IPS DF 19.7 (cell line): ENCODE measurements around the gene TELO2.
"Not testable (repeated sequence)": the region's sequence is repeated elsewhere in the genome, so short reads cannot be mapped to it uniquely, and the experiment has no call there.

ENCODE experiments used
- DNase-seq: peaks from one replicate; pipeline ENCODE4 v3.0.0-alpha.2; 2013; ENCODE audit warnings: low read depth, low spot score

Gene TELO2

DNA sequence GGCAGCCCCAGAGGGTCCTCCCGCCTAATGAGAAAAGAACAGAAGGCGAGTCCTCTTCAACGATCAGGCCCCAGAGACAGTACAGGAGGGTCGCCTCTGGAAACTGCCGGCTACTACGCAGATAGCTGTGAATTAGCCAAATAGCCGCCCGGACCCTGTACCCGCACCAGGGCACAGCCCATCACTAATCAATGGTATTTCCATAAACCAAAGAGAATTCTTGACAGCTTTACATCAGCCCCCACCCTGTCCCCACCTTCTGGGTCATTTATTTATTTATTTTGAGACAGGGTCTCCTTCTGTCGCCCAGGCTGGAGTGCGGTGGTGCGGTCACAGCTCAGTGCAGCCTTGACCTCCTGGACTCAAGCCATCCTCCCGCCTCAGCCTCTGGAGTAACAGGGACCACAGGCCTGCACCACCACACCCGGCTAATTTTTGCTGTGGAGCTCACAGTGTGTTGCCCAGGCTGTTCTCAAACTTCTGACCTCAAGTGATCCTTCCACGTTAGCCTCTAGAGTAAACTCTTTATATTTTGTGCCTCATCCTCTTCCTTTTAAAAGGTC is 17.5 kb upstream of the TELO2 start:
- no peak for DNase-seq

DNA sequence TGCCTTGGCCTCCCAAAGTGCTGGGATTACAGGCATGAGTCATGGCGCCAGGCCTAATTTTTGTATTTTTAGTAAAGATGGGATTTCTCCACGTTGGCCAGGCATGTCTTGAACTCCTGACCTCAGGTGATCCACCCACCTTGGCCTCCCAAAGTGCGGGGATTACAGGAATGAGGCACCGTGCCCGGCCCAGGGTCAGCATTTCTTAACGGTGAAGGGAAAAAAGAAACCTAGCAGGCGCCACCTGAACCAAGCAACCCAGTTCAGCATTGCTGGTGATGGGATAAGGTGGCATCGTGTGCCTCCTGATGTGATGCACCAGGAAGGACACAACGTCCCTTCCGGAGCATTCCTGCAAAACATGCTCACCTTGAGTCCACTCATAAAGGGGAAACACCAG is 16.1 kb upstream of the TELO2 start:
- no peak for DNase-seq

DNA sequence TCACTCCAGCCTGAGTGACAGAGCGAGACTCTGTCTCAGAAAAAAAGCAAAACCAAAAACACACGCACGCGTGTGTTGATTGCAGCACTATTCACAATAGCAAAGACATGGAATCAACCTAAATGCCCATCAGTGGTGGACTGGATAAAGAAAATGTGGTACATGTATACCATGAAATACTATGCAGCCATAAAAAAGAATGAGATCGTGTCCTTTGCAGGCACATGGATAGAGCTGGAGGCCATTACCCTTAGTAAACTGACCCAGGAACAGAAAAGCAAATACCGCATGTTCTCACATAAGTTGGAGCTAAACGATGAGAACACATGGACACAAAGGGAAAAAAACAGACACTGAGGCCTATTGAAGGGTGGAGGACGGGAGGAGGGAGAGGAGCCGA is 14.2 kb upstream of the TELO2 start:
- DNase-seq, result not testable (repeated sequence)

DNA sequence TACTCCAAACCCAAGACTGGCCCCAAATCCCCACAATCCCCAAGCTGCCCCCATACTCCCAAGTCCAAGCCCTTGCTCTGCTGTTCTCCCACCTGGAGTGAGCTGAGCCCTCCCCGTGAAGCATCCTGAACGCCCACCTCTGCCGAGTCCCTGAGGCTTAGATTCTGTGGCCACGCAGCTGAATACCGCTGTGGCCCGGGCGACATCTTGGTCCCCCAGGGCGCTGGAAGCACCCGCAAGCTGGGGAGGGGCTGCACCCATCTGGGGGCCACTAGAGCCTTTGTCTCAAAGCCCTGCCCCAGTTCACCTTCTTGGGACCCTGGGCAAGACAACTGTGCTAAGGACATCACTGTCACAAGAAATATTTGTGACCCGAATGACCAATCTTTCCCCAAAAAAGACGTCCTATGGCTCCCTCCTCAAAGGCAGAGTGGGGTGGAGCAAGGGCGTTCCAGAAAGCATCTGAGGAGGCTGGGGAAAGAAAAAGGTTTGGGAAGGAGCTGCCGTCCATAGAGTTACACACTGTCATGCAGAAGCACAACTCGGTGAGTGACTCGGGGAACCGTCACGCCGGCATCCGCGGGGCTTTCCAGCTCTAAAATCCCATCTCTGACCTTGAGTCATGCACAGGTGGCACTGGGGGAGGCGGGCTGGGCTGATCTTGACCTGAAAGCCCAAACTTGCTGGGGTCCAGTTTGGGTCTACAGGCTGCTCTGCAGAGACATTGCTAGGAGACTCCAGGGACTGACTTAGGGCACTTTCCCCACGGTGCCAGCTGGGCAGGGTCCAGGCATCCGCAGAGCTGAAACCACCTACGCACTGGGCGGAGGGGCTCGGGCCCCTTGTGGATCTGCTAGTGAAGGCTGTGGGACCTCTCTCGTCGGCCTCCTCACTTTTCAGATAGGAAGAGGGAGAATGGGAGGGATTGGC is 11.0 kb upstream of the TELO2 start:
- no peak for DNase-seq

DNA sequence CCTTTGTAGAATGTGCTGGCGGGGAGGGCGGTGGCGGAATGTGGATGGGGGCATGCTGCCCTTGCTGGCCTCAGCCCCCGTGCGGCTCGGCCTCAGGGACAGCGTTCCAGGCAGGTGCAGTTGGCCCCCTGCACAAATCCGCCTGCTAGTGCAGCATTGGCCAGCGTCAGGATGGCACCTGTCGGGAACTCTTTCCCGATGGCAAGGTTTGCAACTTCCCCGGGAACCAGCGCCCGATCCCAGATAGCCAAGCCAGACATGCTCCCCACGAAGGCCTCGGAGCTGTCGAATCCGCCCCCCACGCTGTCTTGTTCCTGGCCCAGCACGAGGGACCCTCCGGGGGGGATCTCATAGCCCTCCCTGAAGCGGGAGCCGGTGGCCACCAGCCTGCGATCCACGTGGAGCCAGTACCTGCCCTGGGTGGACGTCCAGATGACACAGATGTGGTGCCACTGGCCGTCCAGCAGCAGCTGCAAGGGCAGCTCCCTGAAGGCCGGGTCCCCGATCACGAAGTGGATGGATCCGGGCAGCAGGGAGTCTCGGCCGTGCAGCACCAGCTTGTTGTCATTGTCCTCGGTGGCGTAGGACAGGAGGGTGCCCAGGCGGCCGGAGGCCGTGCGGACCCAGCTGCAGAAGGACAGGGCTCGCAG is 7.2 kb upstream of the TELO2 start:
- no peak for DNase-seq

DNA sequence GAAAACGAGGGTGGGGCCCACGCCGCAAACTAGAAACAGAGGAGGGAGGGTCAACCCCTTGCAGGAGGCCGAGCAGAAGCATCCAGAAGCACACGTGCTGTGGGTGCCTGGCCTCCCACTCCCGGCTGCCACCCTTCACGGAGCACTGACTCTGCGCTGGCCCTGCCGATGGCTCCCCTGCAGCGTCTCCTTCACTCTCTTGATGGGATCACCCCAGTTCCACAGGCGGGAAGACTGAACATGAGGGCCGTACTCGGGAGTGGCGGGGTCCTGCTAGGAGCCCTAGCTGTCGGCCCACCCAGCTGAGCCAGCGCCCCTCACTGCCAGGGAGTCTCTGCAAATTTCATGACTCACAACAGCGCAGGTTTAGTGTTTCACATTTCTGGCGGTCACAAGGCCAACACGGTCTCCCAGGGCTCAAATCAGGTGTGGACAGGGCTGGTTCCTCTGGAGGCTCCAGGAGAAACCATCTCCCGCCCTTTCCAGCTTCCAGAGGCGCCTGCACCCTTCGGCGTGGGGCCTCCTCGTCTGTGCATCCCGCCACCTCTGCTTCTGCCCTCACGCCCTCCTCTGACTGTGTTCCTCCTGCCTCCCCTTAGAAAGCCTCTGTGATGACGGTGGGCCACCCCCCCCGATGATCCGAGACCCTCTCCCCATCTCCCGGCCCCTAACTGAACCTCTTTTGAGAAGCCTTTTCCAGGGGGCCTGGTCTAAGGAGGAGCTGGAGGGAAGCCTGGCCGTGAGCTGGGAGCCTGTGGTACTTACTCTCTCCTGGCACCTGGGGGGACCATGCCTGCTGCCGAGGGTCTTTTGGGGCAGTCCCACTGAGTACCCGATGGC is 6.4 kb upstream of the TELO2 start:
- no peak for DNase-seq

DNA sequence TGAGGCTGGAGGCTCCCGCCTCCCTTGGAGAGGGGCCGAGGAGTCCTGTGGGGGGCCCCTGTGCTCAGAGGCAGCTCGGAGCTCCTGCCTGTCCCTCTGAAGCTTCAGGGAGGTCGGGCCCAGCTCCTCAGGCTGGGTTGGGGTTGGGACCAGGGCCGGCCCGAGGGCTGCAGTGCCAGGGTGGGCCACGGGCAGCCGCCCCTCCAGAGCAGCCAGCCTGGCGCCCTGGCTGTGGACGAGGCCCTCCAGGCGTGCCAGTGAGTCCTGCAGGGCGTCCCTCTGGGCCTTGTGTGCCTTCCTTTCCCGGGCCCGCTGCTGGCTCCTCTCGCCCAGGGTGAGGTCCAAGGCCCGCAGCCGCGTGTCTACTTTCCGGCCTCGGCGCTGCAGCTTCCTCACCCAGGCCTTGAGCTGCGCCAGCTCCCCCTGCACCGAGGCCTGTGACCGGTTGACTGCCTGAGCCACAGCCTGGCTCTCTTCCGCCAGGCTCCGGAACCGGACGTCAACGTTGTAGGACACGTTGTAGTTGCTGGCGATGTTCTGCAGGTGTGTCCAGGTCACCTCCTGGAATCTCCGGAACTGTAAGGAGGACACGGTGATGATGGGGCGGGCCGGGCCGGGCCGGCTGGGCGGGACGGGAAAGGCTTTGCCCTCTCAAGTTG is 5.6 kb upstream of the TELO2 start:
- DNase-seq, result no peak

DNA sequence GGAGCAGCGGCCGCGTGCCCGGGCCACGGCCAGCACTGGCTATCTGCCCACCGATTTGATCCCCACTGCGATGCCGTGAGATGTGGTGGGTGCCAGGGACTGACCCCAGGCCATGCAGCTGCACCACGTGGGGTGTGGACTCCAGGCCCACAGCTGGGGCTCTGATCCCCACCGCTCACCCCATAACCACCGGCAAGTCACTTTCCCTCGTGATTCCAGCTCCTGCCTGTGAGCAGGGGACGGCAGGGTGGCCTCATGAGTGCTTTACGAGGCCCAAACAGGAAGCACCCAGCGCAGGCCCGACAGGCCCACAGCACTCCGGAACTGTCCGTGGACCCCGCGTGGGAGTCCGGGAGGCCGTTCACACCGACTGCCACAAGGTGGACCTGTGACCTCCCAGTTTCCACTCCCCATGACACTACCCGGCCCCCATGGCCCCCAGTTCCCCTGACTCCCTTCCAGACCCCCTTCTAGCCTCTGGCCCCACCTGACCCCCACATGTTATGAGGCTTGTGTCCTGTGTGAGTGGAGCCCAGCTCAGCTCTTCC is 5.0 kb upstream of the TELO2 start:
- no peak for DNase-seq

DNA sequence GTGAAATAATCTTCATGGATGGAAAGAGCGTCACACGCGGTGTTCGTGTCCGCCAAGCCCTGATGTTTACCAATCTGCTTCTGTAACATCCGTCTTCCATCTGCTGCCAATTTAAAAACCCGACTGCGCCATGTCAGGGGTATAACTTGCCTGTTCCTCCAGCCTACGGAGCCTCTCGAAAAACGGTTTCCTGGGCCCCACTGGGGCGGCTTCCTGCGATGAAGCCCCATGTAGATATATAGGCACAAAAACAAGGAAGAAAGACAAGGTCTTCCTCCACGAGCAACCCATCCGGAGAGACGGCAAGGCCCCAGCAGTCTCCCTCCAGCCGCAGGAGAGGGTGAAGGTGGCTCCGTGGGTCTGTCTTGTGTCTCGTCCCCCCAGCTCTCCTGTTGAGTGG is 4.5 kb upstream of the TELO2 start, which contains the start of gene PTX4:
Gene PTX4, minus strand, starts transcription at position 326 of the 400 bp plus-strand sequence. Its CDS starts 35 bp downstream, at position 291.
- DNase-seq, result no peak

DNA sequence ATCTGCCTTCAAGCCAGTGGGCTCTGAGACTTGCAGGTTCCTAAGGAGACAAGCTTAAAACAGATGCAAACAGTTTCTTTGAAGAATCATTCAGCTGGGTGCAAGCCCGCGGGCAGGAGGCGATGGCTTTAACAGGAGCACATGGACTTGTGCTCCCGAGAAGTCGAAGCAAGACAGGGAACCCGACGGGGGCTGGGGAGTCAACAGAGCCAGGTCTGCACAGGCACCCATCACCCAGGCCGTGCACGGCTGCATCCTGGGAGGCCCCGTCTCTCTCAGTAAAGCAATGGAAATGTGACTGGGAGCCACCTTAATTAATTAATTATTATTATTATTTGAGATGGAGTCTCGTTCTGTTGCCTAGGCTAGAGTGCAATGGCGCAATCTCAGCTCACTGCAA is 4.1 kb upstream of the TELO2 start:
- DNase-seq, result no peak

DNA sequence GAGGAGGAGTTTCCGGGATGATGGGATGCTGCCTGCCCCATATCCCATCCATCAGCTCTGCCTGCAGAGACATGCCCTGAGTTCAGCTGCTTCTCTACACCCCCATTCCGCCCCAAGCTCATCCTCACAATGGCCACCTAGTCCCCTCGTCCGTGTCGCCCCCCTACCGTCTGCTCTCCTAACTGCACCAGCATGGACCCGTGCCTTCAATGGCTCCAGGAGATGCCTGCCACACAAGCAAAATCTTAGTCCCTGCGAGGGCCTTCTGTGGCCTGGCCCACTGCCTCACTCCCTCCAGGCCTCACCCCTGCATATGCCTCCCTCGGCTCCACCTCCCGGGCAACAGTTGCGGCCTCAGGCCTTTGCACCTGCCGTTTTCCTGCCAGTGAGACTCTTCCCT is 1.8 kb upstream of the TELO2 start:
- no peak for DNase-seq

DNA sequence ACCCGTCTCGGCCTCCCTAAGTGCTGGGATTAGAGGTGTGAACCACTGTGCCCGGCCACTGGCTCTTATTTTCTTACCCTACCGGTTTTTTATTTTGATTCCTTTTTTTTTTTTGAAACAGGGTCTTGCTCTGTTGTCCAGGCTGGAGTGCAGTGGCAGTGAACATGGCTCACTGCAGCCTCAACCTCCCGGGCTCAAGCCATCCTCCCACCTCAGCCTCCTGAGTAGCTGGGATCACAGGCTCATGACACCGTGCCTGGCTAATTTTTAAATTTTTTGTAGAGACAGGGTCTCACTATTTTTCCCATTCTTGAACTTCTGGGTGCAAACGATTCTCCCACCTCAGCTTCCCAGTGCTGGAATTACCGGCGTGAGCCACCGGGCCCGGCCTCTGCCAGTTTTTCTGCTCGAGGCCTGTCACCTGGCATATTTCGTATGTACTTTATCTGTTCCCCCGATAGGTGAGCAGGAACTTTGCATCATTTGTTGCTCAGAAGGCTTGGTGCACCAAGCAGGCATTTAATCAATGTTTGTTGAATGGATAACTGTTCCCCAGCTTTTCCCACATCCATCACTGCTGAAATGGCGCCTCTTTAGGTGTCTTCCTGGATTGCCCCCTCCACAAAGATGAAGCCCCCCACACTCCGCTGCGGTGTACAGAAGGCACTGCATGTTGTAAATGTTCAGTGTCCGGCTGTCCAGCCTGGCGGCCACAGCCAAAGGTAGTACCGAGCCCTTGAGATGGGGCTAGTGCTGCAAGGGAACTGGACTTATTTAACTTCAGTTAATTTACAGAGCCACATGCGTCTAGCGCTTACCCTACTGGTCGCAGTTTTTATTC is 858 bp upstream of the TELO2 start:
- DNase-seq, result no peak

DNA sequence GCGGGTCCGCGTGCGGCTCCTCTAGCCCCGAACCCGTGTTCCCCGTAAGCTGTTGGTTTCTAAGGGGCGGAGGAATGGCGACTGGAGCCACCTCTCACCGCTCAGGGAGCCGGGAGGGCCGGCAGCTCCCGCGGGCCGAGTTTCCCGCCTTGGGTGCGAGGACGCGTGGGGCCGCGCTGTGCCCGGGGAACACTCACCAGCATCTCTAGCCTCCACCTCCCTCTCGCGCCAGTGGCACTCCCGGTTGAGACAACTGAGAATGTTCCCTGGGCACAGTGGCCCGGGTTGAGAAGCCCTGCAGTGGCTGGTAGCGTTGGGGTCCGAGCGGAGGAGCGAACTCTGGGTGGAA is 560 bp downstream of the TELO2 start:
- no peak for DNase-seq

DNA sequence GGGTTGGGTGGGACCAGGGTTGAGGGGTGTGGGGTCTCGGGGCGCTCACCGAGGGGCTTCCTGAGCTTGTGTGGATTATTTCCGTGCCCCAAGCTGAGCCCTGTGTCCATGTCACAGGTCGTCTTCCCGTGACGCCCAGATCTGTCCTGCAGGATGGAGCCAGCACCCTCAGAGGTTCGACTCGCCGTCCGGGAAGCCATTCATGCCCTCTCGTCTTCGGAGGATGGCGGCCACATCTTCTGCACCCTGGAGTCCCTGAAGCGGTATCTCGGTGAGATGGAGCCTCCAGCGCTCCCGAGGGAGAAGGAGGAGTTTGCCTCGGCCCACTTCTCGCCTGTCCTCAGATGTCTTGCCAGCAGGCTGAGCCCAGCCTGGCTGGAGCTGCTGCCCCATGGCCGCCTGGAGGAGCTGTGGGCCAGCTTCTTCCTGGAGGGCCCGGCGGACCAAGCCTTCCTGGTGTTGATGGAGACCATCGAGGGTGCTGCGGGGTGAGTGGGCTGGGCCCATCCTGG is 1.0 kb downstream of the TELO2 start:
- DNase-seq, result no peak

DNA sequence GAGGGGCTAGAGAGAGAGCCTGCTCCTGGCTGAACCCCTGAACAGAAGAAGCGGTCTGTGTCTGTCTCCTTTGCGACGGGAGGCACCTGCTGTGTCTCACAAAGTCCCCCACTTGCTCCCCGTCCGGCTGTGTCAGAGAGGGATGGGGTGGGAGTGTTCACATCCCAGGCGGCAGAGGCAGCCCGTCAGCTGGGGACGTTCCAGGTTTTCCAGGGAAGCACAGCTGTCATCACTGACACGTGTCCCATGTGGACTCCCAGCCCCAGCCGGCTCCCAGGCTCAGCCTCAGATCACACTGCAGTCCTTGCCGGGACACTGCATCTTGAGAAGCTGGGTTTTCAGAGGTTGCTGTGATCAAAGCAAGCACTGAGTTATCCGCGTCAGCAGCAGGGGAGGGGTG is 1.6 kb downstream of the TELO2 start:
- DNase-seq, result no peak

DNA sequence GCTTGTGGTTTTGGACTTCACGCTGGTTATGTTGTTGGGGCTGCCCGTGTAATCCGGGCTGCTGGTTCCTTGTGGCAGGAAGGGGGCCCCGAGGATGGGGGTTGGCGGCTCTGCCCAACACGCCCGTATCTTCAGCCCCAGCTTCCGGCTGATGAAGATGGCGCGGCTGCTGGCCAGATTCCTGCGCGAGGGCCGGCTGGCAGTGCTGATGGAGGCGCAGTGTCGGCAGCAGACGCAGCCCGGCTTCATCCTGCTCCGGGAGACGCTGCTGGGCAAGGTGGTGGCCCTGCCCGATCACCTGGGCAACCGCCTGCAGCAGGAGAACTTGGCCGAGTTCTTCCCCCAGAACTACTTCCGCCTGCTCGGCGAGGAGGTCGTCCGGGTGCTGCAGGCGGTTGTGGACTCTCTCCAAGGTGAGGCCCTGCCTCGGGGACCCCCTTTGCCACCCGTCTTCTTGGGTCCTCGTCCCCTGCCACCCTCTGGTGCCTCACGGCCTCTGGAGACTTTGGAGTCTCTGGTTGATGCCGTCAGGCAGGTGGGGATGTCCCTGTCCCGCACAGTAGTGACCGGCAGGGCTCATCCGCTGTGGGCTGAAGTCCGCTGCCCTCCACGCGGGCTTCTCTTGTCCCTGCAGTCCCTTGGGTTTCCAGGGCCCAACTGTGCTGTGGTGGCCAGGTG is 2.2 kb downstream of the TELO2 start:
- no peak for DNase-seq

DNA sequence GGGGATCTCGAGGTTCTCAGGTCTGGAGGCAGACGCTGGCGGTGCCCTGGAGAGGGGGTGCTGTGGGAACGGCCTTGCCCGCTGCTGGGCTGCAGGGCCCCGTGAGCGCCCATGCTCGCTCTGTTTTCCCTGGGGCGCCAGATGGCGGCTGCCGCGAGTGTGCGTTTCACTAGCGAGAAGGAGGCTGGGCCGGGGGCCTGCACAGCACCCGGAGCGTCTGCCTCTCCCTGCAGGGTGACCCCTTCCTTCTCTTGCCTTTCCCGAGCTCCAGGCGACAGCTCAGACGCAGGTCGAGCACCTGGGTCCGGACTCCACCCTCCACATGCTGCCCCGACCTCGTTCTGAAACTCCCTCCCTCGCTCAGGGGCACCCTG is 2.7 kb downstream of the TELO2 start:
- no peak for DNase-seq

DNA sequence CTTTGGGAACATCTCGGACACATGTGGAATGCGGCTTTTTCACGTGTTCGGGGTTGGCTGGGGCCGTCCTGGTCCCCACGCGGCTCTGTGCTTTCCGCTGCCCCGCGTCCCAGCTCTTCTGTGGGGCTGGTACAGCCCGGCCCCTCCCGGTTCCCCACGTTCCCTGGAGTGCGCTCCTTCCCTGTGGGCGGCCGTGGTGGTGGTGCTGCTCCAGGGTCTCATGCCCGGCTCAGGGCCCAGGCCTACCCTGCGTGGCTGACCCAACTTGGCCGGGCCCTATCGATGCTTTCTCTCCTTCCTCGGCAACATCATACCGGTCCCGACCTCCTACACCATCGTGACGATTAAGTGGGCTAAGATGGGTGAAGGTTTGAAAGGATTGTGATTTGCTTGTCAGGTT is 3.3 kb downstream of the TELO2 start:
- no peak for DNase-seq

DNA sequence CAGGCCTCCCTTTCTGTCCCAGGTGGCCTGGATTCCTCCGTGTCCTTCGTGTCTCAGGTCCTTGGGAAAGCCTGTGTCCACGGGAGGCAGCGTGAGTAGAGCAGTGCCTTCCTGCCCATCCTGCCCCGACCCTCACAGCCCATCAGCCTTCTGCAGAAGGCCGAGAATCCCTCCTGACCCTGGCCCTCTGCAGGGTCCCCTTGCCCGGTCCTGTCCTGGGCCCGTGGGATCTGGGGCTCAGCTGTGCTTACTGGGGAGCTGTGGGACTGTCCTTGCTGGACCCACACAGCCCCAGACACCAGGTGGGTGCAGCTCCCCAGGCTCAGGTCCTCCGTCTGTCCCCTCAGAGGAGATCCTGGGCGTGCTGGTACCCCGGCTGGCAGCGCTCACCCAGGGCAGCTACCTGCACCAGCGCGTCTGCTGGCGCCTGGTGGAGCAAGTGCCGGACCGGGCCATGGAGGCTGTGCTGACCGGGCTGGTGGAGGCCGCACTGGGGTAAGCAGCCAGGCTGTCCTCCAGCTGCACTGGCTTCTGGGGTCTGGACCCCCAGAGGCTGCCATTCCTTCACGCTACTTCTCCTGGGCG is 3.9 kb downstream of the TELO2 start:
- no peak for DNase-seq
